Prostate gland (tissue), 2 donors: Measurements from ENCODE around the gene AOAH. TPM values are rescaled to one million over a fixed set of nuclear protein-coding genes. Genes with fewer than 3 reads are reported as not detected.

Experiments used
- DNase-seq: peaks from one replicate; pipeline ENCODE4 v3.0.0-alpha.2; 2019; ENCODE audit warnings: low spot score
- H3K27ac ChIP-seq, 2 donors: fragments of 200-600 bp; sonication (generic); 2 replicates each; pipeline ENCODE4 v1.5.1; 2017 to 2019
- H3K27me3 ChIP-seq: fragments of 200-600 bp; sonication (generic); replicated peaks from 2 replicates; pipeline ENCODE4 v1.5.1; 2019; ENCODE audit not compliant: insufficient read depth
- H3K36me3 ChIP-seq, 2 donors: fragments of 200-600 bp; sonication (generic); 1 replicate in 1 of 2; 2 replicates in 1 of 2; pipeline versions ENCODE4 v1.5.1 to v1.8.1; 2017 to 2019
- H3K4me1 ChIP-seq: fragments of 200-600 bp; sonication (generic); replicated peaks from 2 replicates; pipeline ENCODE4 v1.5.1; 2019
- H3K4me3 ChIP-seq, 2 donors: fragments of 200-600 bp; sonication (generic); 2 replicates each; pipeline ENCODE4 v1.5.1; 2017 to 2019
- H3K9me3 ChIP-seq: fragments of 200-600 bp; sonication (generic); 2 replicates; pipeline ENCODE4 v1.5.1; 2017
- CTCF ChIP-seq, 4 experiments: fragments of 200-600 bp in 2 of 4; fragments of 450-650 bp in 2 of 4; sonication (generic) in 2 of 4; IDR thresholded peaks; 1 replicate in 3 of 4; 2 replicates in 1 of 4; pipeline ENCODE4 v1.5.1; 2016 to 2019; ENCODE audit warnings: antibody characterized with exemption in 4 of 4, mild to moderate bottlenecking in 2 of 4, moderate library complexity in 2 of 4
- POLR2A ChIP-seq: fragments of 450-650 bp; IDR thresholded peaks from one replicate; pipeline ENCODE4 v1.6.1; 2016; ENCODE audit warnings: antibody characterized with exemption, mild to moderate bottlenecking
- POLR2AphosphoS5 ChIP-seq: sonication (generic); formaldehyde crosslinking; IDR thresholded peaks from one replicate; pipeline ENCODE4 v1.6.1; 2017; ENCODE audit warnings: antibody characterized with exemption
- WGBS: methylation state at CpG from one replicate; pipeline ENCODE4 v1.1.5; 2018; 5-methylcytosine and 5-hydroxymethylcytosine counted together
- intact Hi-C: fragments of 100-400 bp; cut with DNase I; formaldehyde crosslinking; loops from one replicate; pipeline ENCODE4 v1.14.2; 2022
- total RNA-seq, 2 donors: library from RNA; depleted of rRNA; stranded (reverse); fragments of >200 nt; gene quantifications; one replicate each; pipeline ENCODE4 v1.1.0, GENCODE V29; 2016

Gene AOAH
- total RNA-seq, 2 donors from 2014 or later = 4.1 to 4.8 TPM

- H3K9me3 ChIP-seq = no peaks in the 10 kb centered on the region
- WGBS = 47% methylated on average over 1 of the region's 1 CpG
- TF ChIP-seq POLR2AphosphoS5 (no peak), POLR2A (no peak), CTCF (IDR thresholded peaks at IDR 0.05) (no peak)
- DNase-seq = no peak
- intact Hi-C loops = no loop called here
- H3K4me3 ChIP-seq = no peak overlapping the region
- H3K27me3 ChIP-seq = no peaks in the 10 kb centered on the region
- no peaks in the 10 kb centered on the region for H3K4me1 ChIP-seq
- H3K27ac ChIP-seq = no peak overlapping the region
- no peaks in the 10 kb centered on the region for H3K36me3 ChIP-seq
These were observed 34.6 kb upstream of the AOAH start for GRCh38 chr7:36758879-36759278.

- Histone ChIP-seq H3K9me3 (no peaks in the 10 kb centered on the region), H3K27me3 (no peaks in the 10 kb centered on the region), H3K27ac (no peak overlapping the region), H3K4me1 (no peaks in the 10 kb centered on the region), H3K36me3 (no peaks in the 10 kb centered on the region), H3K4me3 (no peak overlapping the region)
- no peak for DNase-seq
- WGBS = 87% methylated on average over 7 of the region's 8 CpGs
- intact Hi-C loops = no loop called here
- no peak for TF ChIP-seq CTCF (IDR thresholded peaks at IDR 0.05)
- no peak for TF ChIP-seq POLR2A
- no peak for TF ChIP-seq POLR2AphosphoS5
These were observed 31.2 kb upstream of the AOAH start for GRCh38 chr7:36755484-36755883.

GRCh38 chr7:36752026-36752711 lies 27.9 kb upstream of the AOAH start:
- Histone ChIP-seq H3K27ac (no peak overlapping the region), H3K9me3 (no peaks in the 10 kb centered on the region), H3K36me3 (no peaks in the 10 kb centered on the region), H3K27me3 (no peaks in the 10 kb centered on the region), H3K4me1 (no peaks in the 10 kb centered on the region), H3K4me3 (no peak overlapping the region)
- DNase-seq = no peak
- 87% methylated on average over 2 of the region's 2 CpGs for WGBS
- TF ChIP-seq POLR2AphosphoS5 (no peak), CTCF (IDR thresholded peaks at IDR 0.05) (no peak), POLR2A (no peak)
- intact Hi-C loops = no loop called here

GRCh38 chr7:36750451-36750850 lies 26.2 kb upstream of the AOAH start:
- no peaks in the 10 kb centered on the region for H3K9me3 ChIP-seq
- WGBS = 79% methylated on average over 5 of the region's 5 CpGs
- H3K36me3 ChIP-seq = no peaks in the 10 kb centered on the region
- H3K4me1 ChIP-seq = no peaks in the 10 kb centered on the region
- no peak overlapping the region for H3K27ac ChIP-seq
- DNase-seq = no peak
- intact Hi-C loops = no loop called here
- no peaks in the 10 kb centered on the region for H3K27me3 ChIP-seq
- no peak overlapping the region for H3K4me3 ChIP-seq
- no peak for TF ChIP-seq CTCF (IDR thresholded peaks at IDR 0.05)
- no peak for TF ChIP-seq POLR2A
- TF ChIP-seq POLR2AphosphoS5 = no peak

GRCh38 chr7:36749282-36749960 lies 25.1 kb upstream of the AOAH start:
- no peak overlapping the region for H3K27ac ChIP-seq
- H3K9me3 ChIP-seq = no peaks in the 10 kb centered on the region
- intact Hi-C loops = no loop called here
- WGBS = 92% methylated on average over 2 of the region's 2 CpGs
- TF ChIP-seq CTCF (IDR thresholded peaks at IDR 0.05) = no peak
- no peak for TF ChIP-seq POLR2A
- no peak for TF ChIP-seq POLR2AphosphoS5
- no peaks in the 10 kb centered on the region for H3K36me3 ChIP-seq
- no peak for DNase-seq
- H3K4me3 ChIP-seq = no peak overlapping the region
- no peaks in the 10 kb centered on the region for H3K4me1 ChIP-seq
- no peaks in the 10 kb centered on the region for H3K27me3 ChIP-seq
